K562 (cell line): Measurements from ENCODE around the gene SIGMAR1.

Source experiments
- BHLHE40 ChIP-seq: IDR thresholded peaks from 2 replicates; pipeline ENCODE4 v1.6.1; 2011; ENCODE audit warnings: low read length, improper control_type of control experiment
- EZH2 ChIP-seq: IDR thresholded peaks from 2 replicates; pipeline ENCODE4 v1.6.1; 2012; ENCODE audit warnings: low read depth, mild to moderate bottlenecking, inconsistent platforms, low read length, borderline replicate concordance
- POLR2AphosphoS5 ChIP-seq: IDR thresholded peaks from 2 replicates; pipeline ENCODE4 v1.6.1; 2011; ENCODE audit warnings: mild to moderate bottlenecking, low read depth, low read length, moderate library complexity; ENCODE audit not compliant: control insufficient read depth, insufficient read depth
- RBM34 ChIP-seq: fragments of 200-400 bp; formaldehyde crosslinking; IDR thresholded peaks from 2 replicates; pipeline ENCODE4 v1.6.1; 2018; ENCODE audit warnings: low read length, borderline replicate concordance; ENCODE audit not compliant: insufficient read depth
- SIN3A ChIP-seq, 2 experiments: fragments of 150-350 bp in 1 of 2; IDR thresholded peaks; 2 replicates each; pipeline ENCODE4 v1.6.1; 2011 to 2016; ENCODE audit warnings: borderline replicate concordance in 2 of 2, low read depth in 2 of 2, low read length in 2 of 2, mild to moderate bottlenecking in 2 of 2, moderate library complexity in 2 of 2; ENCODE audit not compliant: control insufficient read depth in 1 of 2
- SMARCA4 ChIP-seq: fragments of 450-650 bp; IDR thresholded peaks from 2 replicates; pipeline ENCODE4 v1.6.1; 2016
- SMC3 ChIP-seq: conservative IDR thresholded peaks from 2 replicates; pipeline ENCODE4 v1.6.1; 2011; ENCODE audit warnings: low read depth, low read length, improper control_type of control experiment; ENCODE audit not compliant: insufficient read depth
- ZNF175 ChIP-seq: fragments of 200-800 bp; sonication (Bioruptor generic); IDR thresholded peaks from 2 replicates; pipeline ENCODE4 v1.6.1; 2016; ENCODE audit warnings: low read depth, mild to moderate bottlenecking, missing genetic modification characterization, missing compliant biosample characterization
- TF ChIP-seq, protein P1 (sequence below): sonication (generic); formaldehyde crosslinking; IDR thresholded peaks from 2 replicates; pipeline ENCODE4 v1.8.1; 2023; ENCODE audit warnings: mild to moderate bottlenecking, missing genetic modification reagents
- TF ChIP-seq, protein P2 (sequence below), 3 experiments: IDR thresholded peaks in 2 of 3; conservative IDR thresholded peaks in 1 of 3; 2 replicates each; pipeline ENCODE4 v1.5.1; 2011 to 2012; ENCODE audit warnings: low read length in 3 of 3, mild to moderate bottlenecking in 3 of 3, control low read depth in 2 of 3, improper control_type of control experiment in 1 of 3, inconsistent platforms in 1 of 3, low read depth in 1 of 3, mixed read lengths in 1 of 3, moderate library complexity in 1 of 3; ENCODE audit not compliant: insufficient read depth in 2 of 3

DNA sequence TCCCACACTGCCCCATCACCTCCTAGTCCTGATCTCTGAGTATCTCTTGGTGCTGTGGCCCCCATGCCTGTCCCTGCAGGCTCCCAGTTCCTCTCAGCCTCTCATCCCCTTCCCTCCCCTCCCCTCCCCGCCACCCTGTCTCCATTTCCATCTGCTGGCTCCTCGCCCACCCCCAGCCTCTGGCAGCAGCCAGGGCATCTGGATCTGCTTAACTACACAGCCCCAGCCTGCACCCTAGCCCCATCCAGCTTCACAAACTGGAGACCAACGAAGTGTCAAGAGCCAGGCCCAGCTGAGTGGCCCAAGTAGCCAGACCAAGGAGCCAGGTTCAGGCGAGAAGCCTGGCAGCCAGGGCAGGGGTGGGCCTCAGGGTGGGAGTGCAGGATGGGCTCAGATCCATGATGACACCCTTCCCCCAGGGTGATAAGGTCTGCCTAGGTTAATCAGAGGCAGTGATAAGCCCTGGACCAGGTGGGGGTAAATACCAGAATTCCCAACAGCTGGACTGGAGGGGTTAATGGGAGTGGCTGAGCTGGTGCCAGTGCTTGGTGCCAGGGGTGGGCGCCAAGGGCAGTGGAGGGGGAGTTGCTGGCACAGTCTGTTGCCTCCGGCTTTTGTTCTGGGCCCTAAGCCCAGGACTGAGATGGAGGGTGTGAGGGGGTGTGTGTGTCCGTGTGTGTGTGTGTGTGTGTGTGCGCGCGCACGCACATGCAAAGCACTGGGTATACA, 16.9 kb upstream of the SIGMAR1 start:
- TF ChIP-seq, protein P1, sequence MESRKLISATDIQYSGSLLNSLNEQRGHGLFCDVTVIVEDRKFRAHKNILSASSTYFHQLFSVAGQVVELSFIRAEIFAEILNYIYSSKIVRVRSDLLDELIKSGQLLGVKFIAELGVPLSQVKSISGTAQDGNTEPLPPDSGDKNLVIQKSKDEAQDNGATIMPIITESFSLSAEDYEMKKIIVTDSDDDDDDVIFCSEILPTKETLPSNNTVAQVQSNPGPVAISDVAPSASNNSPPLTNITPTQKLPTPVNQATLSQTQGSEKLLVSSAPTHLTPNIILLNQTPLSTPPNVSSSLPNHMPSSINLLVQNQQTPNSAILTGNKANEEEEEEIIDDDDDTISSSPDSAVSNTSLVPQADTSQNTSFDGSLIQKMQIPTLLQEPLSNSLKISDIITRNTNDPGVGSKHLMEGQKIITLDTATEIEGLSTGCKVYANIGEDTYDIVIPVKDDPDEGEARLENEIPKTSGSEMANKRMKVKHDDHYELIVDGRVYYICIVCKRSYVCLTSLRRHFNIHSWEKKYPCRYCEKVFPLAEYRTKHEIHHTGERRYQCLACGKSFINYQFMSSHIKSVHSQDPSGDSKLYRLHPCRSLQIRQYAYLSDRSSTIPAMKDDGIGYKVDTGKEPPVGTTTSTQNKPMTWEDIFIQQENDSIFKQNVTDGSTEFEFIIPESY = no peak
- TF ChIP-seq RBM34 (no peak), EZH2 (no peak), SMC3 (no peak), SIN3A (IDR thresholded peaks at IDR 0.05; ENCODE audit: borderline replicate concordance in 2 of 2, control insufficient read depth in 1 of 2, low read depth in 2 of 2, low read length in 2 of 2) (no peak), SMARCA4 (no peak), POLR2AphosphoS5 (no peak), ZNF175 (CRISPR knock-in tag) (no peak), BHLHE40 (no peak)
- TF ChIP-seq, protein P2, sequence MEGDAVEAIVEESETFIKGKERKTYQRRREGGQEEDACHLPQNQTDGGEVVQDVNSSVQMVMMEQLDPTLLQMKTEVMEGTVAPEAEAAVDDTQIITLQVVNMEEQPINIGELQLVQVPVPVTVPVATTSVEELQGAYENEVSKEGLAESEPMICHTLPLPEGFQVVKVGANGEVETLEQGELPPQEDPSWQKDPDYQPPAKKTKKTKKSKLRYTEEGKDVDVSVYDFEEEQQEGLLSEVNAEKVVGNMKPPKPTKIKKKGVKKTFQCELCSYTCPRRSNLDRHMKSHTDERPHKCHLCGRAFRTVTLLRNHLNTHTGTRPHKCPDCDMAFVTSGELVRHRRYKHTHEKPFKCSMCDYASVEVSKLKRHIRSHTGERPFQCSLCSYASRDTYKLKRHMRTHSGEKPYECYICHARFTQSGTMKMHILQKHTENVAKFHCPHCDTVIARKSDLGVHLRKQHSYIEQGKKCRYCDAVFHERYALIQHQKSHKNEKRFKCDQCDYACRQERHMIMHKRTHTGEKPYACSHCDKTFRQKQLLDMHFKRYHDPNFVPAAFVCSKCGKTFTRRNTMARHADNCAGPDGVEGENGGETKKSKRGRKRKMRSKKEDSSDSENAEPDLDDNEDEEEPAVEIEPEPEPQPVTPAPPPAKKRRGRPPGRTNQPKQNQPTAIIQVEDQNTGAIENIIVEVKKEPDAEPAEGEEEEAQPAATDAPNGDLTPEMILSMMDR (IDR thresholded peaks at IDR 0.05 in 2 of 3, conservative IDR thresholded peaks at IDR 0.05 in 1 of 3; ENCODE audit: insufficient read depth in 2 of 3, low read depth in 1 of 3, low read length in 3 of 3) = no peak
